Muscle of arm (tissue), 12 donors: ENCODE data around the gene UGGT1. TPM values are rescaled to one million over a fixed set of nuclear protein-coding genes. Genes with fewer than 3 reads are reported as not detected.
"Not testable (repeated sequence)": the region's sequence is repeated elsewhere in the genome, so short reads cannot be mapped to it uniquely, and the experiment has no call there.

Source experiments
- DNase-seq: peaks from one replicate; pipeline ENCODE4 v3.0.0-alpha.2; 2013
- polyA plus RNA-seq, 12 donors: library from polyadenylated mRNA; unstranded; fragments of 120-200 nt; gene quantifications; one replicate each; pipeline ENCODE4 v1.2.1, GENCODE V29; 2013; ENCODE audit not compliant: insufficient read length in 12 of 12

UGGT1 gene
- polyA plus RNA-seq, 12 donors, result 13.6 to 38.3 (median 28.0) TPM; not detected in 1

GRCh38 chr2:128169933-128170709, 79.1 kb downstream of the UGGT1 start:
- no peak for DNase-seq

- no peak for DNase-seq
Observed at GRCh38 chr2:128170776-128171175, 79.8 kb downstream of the UGGT1 start.

GRCh38 chr2:128172191-128172590, 81.2 kb downstream of the UGGT1 start:
- DNase-seq, result no peak

GRCh38 chr2:128174067-128174466, 83.1 kb downstream of the UGGT1 start:
- DNase-seq, result not testable (repeated sequence)

- no peak for DNase-seq
Observed at GRCh38 chr2:128177315-128177714, 86.3 kb downstream of the UGGT1 start.

- no peak for DNase-seq
Observed at GRCh38 chr2:128178149-128178649, 87.2 kb downstream of the UGGT1 start.

GRCh38 chr2:128178650-128179460, 87.9 kb downstream of the UGGT1 start:
- DNase-seq, result peak; percentile 44

GRCh38 chr2:128179461-128179755, 88.4 kb downstream of the UGGT1 start:
- DNase-seq, result no peak

GRCh38 chr2:128180031-128180430, 89.0 kb downstream of the UGGT1 start:
- no peak for DNase-seq

- DNase-seq, result no peak
Observed at GRCh38 chr2:128185576-128185975, 94.6 kb downstream of the UGGT1 start.

GRCh38 chr2:128187032-128187654, 96.1 kb downstream of the UGGT1 start:
- DNase-seq, result no peak

GRCh38 chr2:128195435-128195984, 104.5 kb downstream of the UGGT1 start:
- DNase-seq, result no peak

- DNase-seq, result no peak
Observed at GRCh38 chr2:128196026-128196425, 105.0 kb downstream of the UGGT1 start.

GRCh38 chr2:128196471-128196931, 105.5 kb downstream of the UGGT1 start:
- DNase-seq, result peak; percentile 44

GRCh38 chr2:128197059-128197458, 106.1 kb downstream of the UGGT1 start:
- DNase-seq, result no peak

GRCh38 chr2:128198656-128199055, 107.7 kb downstream of the UGGT1 start:
- DNase-seq, result no peak

- DNase-seq, result no peak
Observed at GRCh38 chr2:128199141-128199540, 108.1 kb downstream of the UGGT1 start.

- DNase-seq, result no peak
Observed at GRCh38 chr2:128202791-128203190, 111.8 kb downstream of the UGGT1 start.

GRCh38 chr2:128206245-128206644, 115.2 kb downstream of the UGGT1 start:
- no peak for DNase-seq

- DNase-seq, result no peak
Observed at GRCh38 chr2:128208023-128208422, 117.0 kb downstream of the UGGT1 start.

GRCh38 chr2:128208631-128209324, 117.8 kb downstream of the UGGT1 start:
- DNase-seq, result not testable (repeated sequence)
